GM23338 (cell line): ENCODE data around the gene UBE2H. TPM values are rescaled to one million over a fixed set of nuclear protein-coding genes. Genes with fewer than 3 reads are reported as not detected.

Source experiments
- ATAC-seq: fragments of 200-7000 bp; cut with Tn5 transposase; 3 replicates; pipeline ENCODE4 v1.9.1; 2020
- DNase-seq: peaks from one replicate; pipeline ENCODE4 v3.0.0-alpha.2; 2015; ENCODE audit warnings: low spot score
- H2AFZ ChIP-seq: fragments of 200-600 bp; sonication (generic); 2 replicates; pipeline ENCODE4 v1.8.0; 2016; ENCODE audit warnings: antibody characterized with exemption, mild to moderate bottlenecking, moderate library complexity
- H3F3A ChIP-seq: fragments of 200-600 bp; sonication (generic); replicated peaks from 2 replicates; pipeline ENCODE4 v1.8.0; 2017; ENCODE audit warnings: antibody characterized with exemption, mixed run types, low read depth
- H3K27ac ChIP-seq: fragments of 200-600 bp; sonication (generic); 2 replicates; pipeline ENCODE4 v1.6.1; 2016; ENCODE audit warnings: low read depth
- H3K27me3 ChIP-seq: fragments of 200-600 bp; sonication (generic); 2 replicates; pipeline ENCODE4 v1.8.0; 2016; ENCODE audit warnings: mild to moderate bottlenecking, mixed run types, moderate library complexity; ENCODE audit not compliant: insufficient read depth
- H3K36me3 ChIP-seq: fragments of 200-600 bp; sonication (generic); 2 replicates; pipeline ENCODE4 v1.8.0; 2016; ENCODE audit warnings: mild to moderate bottlenecking; ENCODE audit not compliant: insufficient read depth
- H3K4me1 ChIP-seq: fragments of 200-600 bp; sonication (generic); 2 replicates; pipeline ENCODE4 v1.8.0; 2016; ENCODE audit warnings: mild to moderate bottlenecking, moderate library complexity; ENCODE audit not compliant: insufficient read depth
- H3K4me2 ChIP-seq: fragments of 200-600 bp; sonication (generic); 2 replicates; pipeline ENCODE4 v1.7.1; 2017; ENCODE audit warnings: mixed run types
- H3K4me3 ChIP-seq: fragments of 200-600 bp; sonication (generic); 2 replicates; pipeline ENCODE4 v1.6.1; 2016; ENCODE audit warnings: mixed run types
- H3K79me2 ChIP-seq: fragments of 200-600 bp; sonication (generic); replicated peaks from 2 replicates; pipeline ENCODE4 v1.8.0; 2017; ENCODE audit warnings: mild to moderate bottlenecking; ENCODE audit not compliant: insufficient read depth
- H3K9me2 ChIP-seq: fragments of 200-600 bp; sonication (generic); 2 replicates; pipeline ENCODE4 v1.8.0; 2017; ENCODE audit not compliant: insufficient read depth
- H4K20me1 ChIP-seq: fragments of 200-600 bp; sonication (generic); replicated peaks from 2 replicates; pipeline ENCODE4 v1.8.0; 2017; ENCODE audit warnings: mild to moderate bottlenecking; ENCODE audit not compliant: insufficient read depth
- H3K27ac Mint-ChIP-seq: 2 replicates; pipeline ENCODE4 v1.8.0; 2020; ENCODE audit warnings: inconsistent platforms, mild to moderate bottlenecking, moderate library complexity, mixed read lengths
- H3K27me3 Mint-ChIP-seq: 3 replicates; pipeline ENCODE4 v1.8.0; 2022; ENCODE audit warnings: low read depth, mild to moderate bottlenecking, moderate library complexity, mixed read lengths, inconsistent platforms; ENCODE audit not compliant: insufficient read depth, poor library complexity
- H3K36me3 Mint-ChIP-seq: 3 replicates; pipeline ENCODE4 v1.8.0; 2021; ENCODE audit warnings: low read depth, mild to moderate bottlenecking, inconsistent platforms, moderate library complexity, mixed read lengths
- H3K4me1 Mint-ChIP-seq: 3 replicates; pipeline ENCODE4 v1.8.0; 2020; ENCODE audit warnings: mild to moderate bottlenecking, inconsistent platforms, mixed read lengths
- H3K4me3 Mint-ChIP-seq: 3 replicates; pipeline ENCODE4 v1.8.0; 2021; ENCODE audit warnings: moderate library complexity, mild to moderate bottlenecking, inconsistent platforms, mixed read lengths
- H3K9me3 Mint-ChIP-seq: 3 replicates; pipeline ENCODE4 v1.8.0; 2020; ENCODE audit warnings: moderate library complexity, mild to moderate bottlenecking, inconsistent platforms, mixed read lengths
- CREB1 ChIP-seq: fragments of 250-450 bp; sonication (Bioruptor Pico); IDR thresholded peaks from 2 replicates; pipeline ENCODE4 v1.5.0; 2020; ENCODE audit warnings: low read depth, mild to moderate bottlenecking, moderate library complexity
- CTCF ChIP-seq, 2 experiments: fragments of 200-600 bp in 1 of 2; sonication (generic) in 1 of 2; conservative IDR thresholded peaks; 2 replicates each; pipeline versions ENCODE4 v1.5.1 to v1.6.1; 2016 to 2017; ENCODE audit warnings: antibody characterized with exemption in 2 of 2, low read depth in 2 of 2, mild to moderate bottlenecking in 2 of 2, moderate library complexity in 1 of 2
- ETS1 ChIP-seq: IDR thresholded peaks from 2 replicates; pipeline ENCODE4 v1.6.1; 2016; ENCODE audit warnings: antibody characterized with exemption
- JUNB ChIP-seq: IDR thresholded peaks from one replicate; pipeline ENCODE4 v1.6.1; 2016; ENCODE audit warnings: antibody characterized with exemption; ENCODE audit not compliant: unreplicated experiment
- NANOG ChIP-seq: IDR thresholded peaks from 2 replicates; pipeline ENCODE4 v1.6.1; 2016; ENCODE audit warnings: antibody characterized with exemption, borderline replicate concordance
- POLR2AphosphoS5 ChIP-seq: IDR thresholded peaks from 2 replicates; pipeline ENCODE4 v1.6.1; 2016; ENCODE audit warnings: antibody characterized with exemption, low read depth
- REST ChIP-seq: IDR thresholded peaks from one replicate; pipeline ENCODE4 v1.6.1; 2018; ENCODE audit warnings: antibody characterized with exemption; ENCODE audit not compliant: unreplicated experiment
- ZNF331 ChIP-seq: fragments of 250-450 bp; sonication (Bioruptor Pico); IDR thresholded peaks from 2 replicates; pipeline ENCODE4 v1.5.0; 2020; ENCODE audit warnings: low read depth, mild to moderate bottlenecking, moderate library complexity
- ZNF462 ChIP-seq: fragments of 250-450 bp; sonication (Bioruptor Pico); IDR thresholded peaks from 2 replicates; pipeline ENCODE4 v1.5.0; 2020; ENCODE audit warnings: mild to moderate bottlenecking, moderate library complexity
- polyA plus RNA-seq: library from polyadenylated mRNA; unstranded; fragments of >200 nt; fragmentation: Nextera tagmentation; extraction: Ambion mirVana; gene quantifications from 2 replicates; pipeline ENCODE4 v1.2.1, GENCODE V29; 2016
- total RNA-seq: library from RNA; depleted of rRNA; stranded (reverse); fragments of >200 nt; shearing (Covaris generic); gene quantifications from 2 replicates; pipeline ENCODE4 v1.2.3, GENCODE V29; 2014

Gene UBE2H
- total and polyA plus RNA-seq, 2 experiments from 2014 or later: 40.8 to 86.5 TPM

- no peak overlapping the region for H2AFZ ChIP-seq
- Mint-ChIP-seq H3K4me1 (peaks cover 10% of the 10 kb centered on the region), H3K27me3 (no peaks in the 10 kb centered on the region), H3K27ac (no peak overlapping the region), H3K4me3 (no peak overlapping the region), H3K9me3 (no peaks in the 10 kb centered on the region), H3K36me3 (peaks cover 26% of the 10 kb centered on the region)
- no peak overlapping the region; the same call in 1 of the 2 replicates for H3K27ac ChIP-seq
- H3K4me2 ChIP-seq: no peak overlapping the region
- H4K20me1 ChIP-seq: peaks cover 48% of the 10 kb centered on the region
- no peak overlapping the region for H3K4me3 ChIP-seq
- H3K79me2 ChIP-seq: peaks cover 99% of the 10 kb centered on the region
- H3K27me3 ChIP-seq: no peaks in the 10 kb centered on the region
- ATAC-seq (no peak), DNase-seq (no peak)
- H3F3A ChIP-seq: 0 out of 2 replicates have a peak, but pooled peaks cover 3% of the 10 kb centered on the region
- TF ChIP-seq CREB1 (CRISPR knock-in tag): no peak
- no peak for TF ChIP-seq NANOG
- TF ChIP-seq POLR2AphosphoS5: no peak
- TF ChIP-seq ZNF462 (CRISPR knock-in tag): no peak
- TF ChIP-seq REST: no peak
- TF ChIP-seq CTCF (conservative IDR thresholded peaks at IDR 0.05; ENCODE audit: low read depth in 2 of 2): no peak
- TF ChIP-seq JUNB: no peak
- TF ChIP-seq ZNF331 (CRISPR knock-in tag): no peak
- TF ChIP-seq ETS1: no peak
- no peaks in the 10 kb centered on the region for H3K9me2 ChIP-seq
- no peaks in the 10 kb centered on the region for H3K36me3 ChIP-seq
- H3K4me1 ChIP-seq: no peaks in the 10 kb centered on the region
Measured at GRCh38 chr7:129924602-129925001, 28.2 kb downstream of the UBE2H start.
